ENCODE measurements around the gene CCDC13.
"Not testable (repeated sequence)": the region's sequence is repeated elsewhere in the genome, so short reads cannot be mapped to it uniquely, and the experiment has no call there.

Gene CCDC13

GRCh38 chr3:42814246-42814645 is 41.2 kb upstream of the CCDC13 start:
- no peak overlapping the region for H3K4me3 ChIP-seq (ENCODE audit: low read depth, low read length)
- DNase-seq (ENCODE audit: low read depth, low spot score), result no peak
- ChIA-PET POLR2A (no interaction called here), CTCF (no interaction called here)
- no peak for TF ChIP-seq CTCF (IDR thresholded peaks at IDR 0.05; ENCODE audit: insufficient read depth, low read length, missing control alignments)

- CTCF ChIA-PET; H3K4me3 ChIP-seq (ENCODE audit: low read depth, low read length); POLR2A ChIA-PET; DNase-seq (ENCODE audit: low read depth, low spot score): not testable (repeated sequence)
These were observed 38.2 kb upstream of the CCDC13 start for GRCh38 chr3:42811118-42811883.

GRCh38 chr3:42810706-42811105 is 37.7 kb upstream of the CCDC13 start:
- CTCF ChIA-PET; POLR2A ChIA-PET; H3K4me3 ChIP-seq (ENCODE audit: low read depth, low read length); DNase-seq (ENCODE audit: low read depth, low spot score): not testable (repeated sequence)

GRCh38 chr3:42809202-42809601 is 36.1 kb upstream of the CCDC13 start, which contains the start of gene ACKR2:
Gene ACKR2, plus strand, starts transcription at chr3:42809445. Its CDS starts 55,058 bp downstream, at chr3:42864503.
- ChIA-PET CTCF (interaction anchor here (0.5 kb wide), 1 partner anchor 195 kb away, joined by 3 read pairs; no protein-coding TSS in a partner anchor), POLR2A (no interaction called here)
- TF ChIP-seq CTCF (IDR thresholded peaks at IDR 0.05; ENCODE audit: insufficient read depth, low read length, missing control alignments), result no peak
- DNase-seq (ENCODE audit: low read depth, low spot score), result no peak
- no peak within 1 kb of the TSS for H3K4me3 ChIP-seq (ENCODE audit: low read depth, low read length)

- no peak for DNase-seq (ENCODE audit: low read depth, low spot score)
- no peak overlapping the region for H3K4me3 ChIP-seq (ENCODE audit: low read depth, low read length)
- TF ChIP-seq CTCF (IDR thresholded peaks at IDR 0.05; ENCODE audit: insufficient read depth, low read length, missing control alignments), result no peak
- CTCF ChIA-PET, result interaction anchor here (1.0 kb wide), 1 partner anchor 31 kb away, joined by 4 read pairs; no protein-coding TSS in a partner anchor
- POLR2A ChIA-PET, result no interaction called here
These were observed 34.9 kb upstream of the CCDC13 start for GRCh38 chr3:42807929-42808328.

GRCh38 chr3:42805141-42805821 is 32.2 kb upstream of the CCDC13 start:
- POLR2A ChIA-PET, result interaction anchor here (1.1 kb wide), 1 partner anchor 12 kb away, joined by 3 read pairs; no protein-coding TSS in a partner anchor
- peak overlapping the region; percentile 80 for H3K4me3 ChIP-seq (ENCODE audit: low read depth, low read length)
- CTCF ChIA-PET, result interaction anchor here (0.9 to 2.1 kb wide), 4 partner anchors 11 to 36 kb away, joined by 3 to 7 read pairs (median 4); no protein-coding TSS in a partner anchor
- no peak for DNase-seq (ENCODE audit: low read depth, low spot score)
- TF ChIP-seq CTCF (IDR thresholded peaks at IDR 0.05; ENCODE audit: insufficient read depth, low read length, missing control alignments), result no peak

GRCh38 chr3:42804831-42805132 is 31.7 kb upstream of the CCDC13 start:
- peak overlapping the region; percentile 80 for H3K4me3 ChIP-seq (ENCODE audit: low read depth, low read length)
- TF ChIP-seq CTCF (IDR thresholded peaks at IDR 0.05; ENCODE audit: insufficient read depth, low read length, missing control alignments), result no peak
- DNase-seq (ENCODE audit: low read depth, low spot score), result no peak
- POLR2A ChIA-PET, result interaction anchor here (1.1 kb wide), 1 partner anchor 12 kb away, joined by 3 read pairs; no protein-coding TSS in a partner anchor
- CTCF ChIA-PET, result interaction anchor here (1.2 to 2.1 kb wide), 3 partner anchors 11 to 35 kb away, joined by 3 to 7 read pairs (median 6); no protein-coding TSS in a partner anchor

Measured in AG04449 (cell line).